Right lobe of liver (tissue), 6 donors: ENCODE results near the gene MYH14. TPM values are rescaled to one million over a fixed set of nuclear protein-coding genes. Genes with fewer than 3 reads are reported as not detected.
"Not testable (repeated sequence)": the region's sequence is repeated elsewhere in the genome, so short reads cannot be mapped to it uniquely, and the experiment has no call there.

Experiments used
- ATAC-seq, 4 donors: fragments of 200-7000 bp; cut with Tn5 transposase; one replicate each; pipeline ENCODE4 v1.9.1; 2020; ENCODE audit warnings: mild to moderate bottlenecking in 4 of 4, moderate library complexity in 4 of 4
- DNase-seq, 3 donors: peaks; one replicate each; pipeline ENCODE4 v3.0.0-alpha.2; 2020
- H3K27ac ChIP-seq, 3 donors: fragments of 200-600 bp; one replicate each; pipeline ENCODE4 v1.8.0; 2022
- H3K27me3 ChIP-seq, 2 donors: fragments of 200-600 bp; one replicate each; pipeline ENCODE4 v1.8.0; 2022
- H3K36me3 ChIP-seq, 4 donors: fragments of 200-600 bp; sonication (generic) in 1 of 4; one replicate each; pipeline versions ENCODE4 v1.5.1 to v1.8.0; 2017 to 2022; ENCODE audit warnings: control low read depth in 1 of 4
- H3K4me1 ChIP-seq, 4 donors: fragments of 200-600 bp; sonication (generic) in 1 of 4; one replicate each; pipeline versions ENCODE4 v1.5.1 to v1.8.0; 2017 to 2022; ENCODE audit warnings: control low read depth in 1 of 4
- H3K4me3 ChIP-seq, 3 donors: fragments of 200-600 bp; one replicate each; pipeline ENCODE4 v1.8.0; 2022
- H3K9me3 ChIP-seq, 4 donors: fragments of 200-600 bp; sonication (generic) in 1 of 4; one replicate each; pipeline versions ENCODE4 v1.5.1 to v1.8.0; 2017 to 2022; ENCODE audit warnings: control low read depth in 1 of 4
- POLR2A ChIP-seq: fragments of 450-650 bp; IDR thresholded peaks from one replicate; pipeline ENCODE4 v1.6.1; 2017; ENCODE audit warnings: antibody characterized with exemption, mild to moderate bottlenecking
- WGBS: methylation state at CpG from one replicate; pipeline ENCODE4 v1.1.6; 2018; ENCODE audit warnings: low coverage, low lambda C conversion rate; ENCODE audit not compliant: insufficient coverage; ENCODE audit errors: missing lambda C conversion rate; 5-methylcytosine and 5-hydroxymethylcytosine counted together
- intact Hi-C, 2 donors: fragments of 100-400 bp; cut with DNase I; formaldehyde crosslinking; loops; one replicate each; pipeline versions ENCODE4 v1.11.2 to v1.14.1; 2022
- total RNA-seq, 6 experiments: library from RNA; depleted of rRNA in 2 of 6; stranded (reverse); fragments of >200 nt in 2 of 6; fragmentation: NEBNext Ultra II Directional in 3 of 6; extraction: Animal tissue kit (Norgen Biotek cat#: 25700) in 3 of 6; gene quantifications; one replicate each; pipeline versions ENCODE4 v1.1.0 to v1.2.4, GENCODE V29; 2016 to 2023
- TF ChIP-seq, protein P1 (sequence below), 4 donors: fragments of 200-600 bp in 3 of 4; fragments of 450-650 bp in 1 of 4; IDR thresholded peaks; one replicate each; pipeline versions ENCODE4 v1.5.1 to v1.8.0; 2016 to 2022; ENCODE audit warnings: antibody characterized with exemption in 4 of 4, mild to moderate bottlenecking in 2 of 4
- donor health status: DM: no; HTN: yes; CAD: no.
- donor health status: DM: no; HTN: no; CAD: no.
- donor health status: DM: no; HTN: no; CAD: no.
- donor health status: DM: no; HTN: yes; CAD: no.
- donor health status: DM: no; HTN: yes; CAD: no.

Gene MYH14
- total RNA-seq, 6 experiments from 2014 or later = 49.1 to 89.0 (median 65.8) TPM

DNA sequence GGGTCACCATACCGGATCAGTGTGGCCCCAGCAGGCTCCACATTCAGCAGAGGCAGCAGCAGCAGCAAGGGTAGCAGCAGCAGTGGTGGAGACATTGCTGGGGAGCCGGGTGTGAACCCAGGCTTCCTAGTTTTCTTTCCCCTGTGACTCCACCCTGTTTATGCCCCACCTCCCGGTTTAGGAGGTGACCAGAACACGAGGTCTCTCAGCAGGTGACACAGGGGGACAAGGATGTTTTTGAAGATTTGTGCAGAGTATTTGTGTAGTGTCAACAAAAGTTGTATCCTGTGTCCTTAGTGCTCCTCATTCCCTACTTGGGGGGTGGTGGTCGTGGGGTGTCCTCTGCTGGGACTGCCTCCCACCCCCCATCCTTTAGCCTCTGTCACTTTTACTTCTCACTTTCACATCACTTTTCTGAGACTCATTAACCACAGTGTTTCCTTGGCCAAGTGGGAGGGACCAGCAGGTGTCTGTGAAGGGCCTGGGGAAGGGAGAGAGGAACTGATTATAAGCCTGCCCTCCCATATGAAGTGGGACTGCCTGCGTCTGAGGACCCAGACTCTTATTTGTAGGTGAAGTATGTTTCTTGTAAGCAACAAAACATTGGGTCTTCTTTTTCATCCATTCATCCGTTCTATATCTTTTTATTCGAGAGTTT lies 141.4 kb downstream of the MYH14 start:
- no peak overlapping the region for H3K4me3 ChIP-seq
- ATAC-seq (peak; percentile 22 to 65 (median 46)), DNase-seq (peak in 2 of 3 donors; percentile 23 to 29)
- TF ChIP-seq POLR2A = no peak
- TF ChIP-seq, protein P1, sequence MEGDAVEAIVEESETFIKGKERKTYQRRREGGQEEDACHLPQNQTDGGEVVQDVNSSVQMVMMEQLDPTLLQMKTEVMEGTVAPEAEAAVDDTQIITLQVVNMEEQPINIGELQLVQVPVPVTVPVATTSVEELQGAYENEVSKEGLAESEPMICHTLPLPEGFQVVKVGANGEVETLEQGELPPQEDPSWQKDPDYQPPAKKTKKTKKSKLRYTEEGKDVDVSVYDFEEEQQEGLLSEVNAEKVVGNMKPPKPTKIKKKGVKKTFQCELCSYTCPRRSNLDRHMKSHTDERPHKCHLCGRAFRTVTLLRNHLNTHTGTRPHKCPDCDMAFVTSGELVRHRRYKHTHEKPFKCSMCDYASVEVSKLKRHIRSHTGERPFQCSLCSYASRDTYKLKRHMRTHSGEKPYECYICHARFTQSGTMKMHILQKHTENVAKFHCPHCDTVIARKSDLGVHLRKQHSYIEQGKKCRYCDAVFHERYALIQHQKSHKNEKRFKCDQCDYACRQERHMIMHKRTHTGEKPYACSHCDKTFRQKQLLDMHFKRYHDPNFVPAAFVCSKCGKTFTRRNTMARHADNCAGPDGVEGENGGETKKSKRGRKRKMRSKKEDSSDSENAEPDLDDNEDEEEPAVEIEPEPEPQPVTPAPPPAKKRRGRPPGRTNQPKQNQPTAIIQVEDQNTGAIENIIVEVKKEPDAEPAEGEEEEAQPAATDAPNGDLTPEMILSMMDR (IDR thresholded peaks at IDR 0.05) = no peak
- intact Hi-C loops = no loop called here
- H3K9me3 ChIP-seq = no peaks in the 10 kb centered on the region
- no peak overlapping the region for H3K27ac ChIP-seq
- peaks cover 0 to 11% (median 0%) of the 10 kb centered on the region in 4 donors for H3K4me1 ChIP-seq
- WGBS = 72% methylated on average over 5 of the region's 8 CpGs
- no peaks in the 10 kb centered on the region for H3K36me3 ChIP-seq
- H3K27me3 ChIP-seq = no peaks in the 10 kb centered on the region

DNA sequence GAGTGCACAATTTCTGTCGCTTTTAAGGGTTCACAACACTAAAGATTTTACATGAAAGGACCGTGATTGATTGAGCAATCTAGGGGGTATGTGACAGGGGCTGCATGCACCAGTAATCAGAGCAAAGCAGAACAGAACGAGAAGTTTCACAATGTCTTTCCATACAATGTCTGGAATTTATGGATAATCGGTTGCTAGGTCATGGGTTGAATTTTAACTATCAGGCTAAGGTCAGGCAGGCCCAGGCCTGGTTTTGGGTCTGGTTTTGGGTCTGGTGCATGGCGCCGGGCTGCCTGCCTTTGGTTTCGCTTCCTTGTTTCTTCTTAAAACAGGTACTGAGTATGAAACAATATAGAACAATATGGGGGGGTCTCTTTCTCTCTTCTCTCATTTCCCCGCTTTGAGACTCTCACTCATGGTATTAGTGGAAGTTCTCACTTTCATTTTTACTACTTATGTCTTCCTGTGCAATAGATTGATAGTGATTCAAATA lies 143.7 kb downstream of the MYH14 start:
- H3K36me3 ChIP-seq, H3K4me3 ChIP-seq, H3K9me3 ChIP-seq, DNase-seq, ATAC-seq, H3K27me3 ChIP-seq, intact Hi-C loops, H3K27ac ChIP-seq: not testable (repeated sequence)
- H3K4me1 ChIP-seq = peaks cover 0 to 16% (median 0%) of the 10 kb centered on the region in 4 donors
- 41% methylated on average over 5 of the region's 8 CpGs for WGBS

DNA sequence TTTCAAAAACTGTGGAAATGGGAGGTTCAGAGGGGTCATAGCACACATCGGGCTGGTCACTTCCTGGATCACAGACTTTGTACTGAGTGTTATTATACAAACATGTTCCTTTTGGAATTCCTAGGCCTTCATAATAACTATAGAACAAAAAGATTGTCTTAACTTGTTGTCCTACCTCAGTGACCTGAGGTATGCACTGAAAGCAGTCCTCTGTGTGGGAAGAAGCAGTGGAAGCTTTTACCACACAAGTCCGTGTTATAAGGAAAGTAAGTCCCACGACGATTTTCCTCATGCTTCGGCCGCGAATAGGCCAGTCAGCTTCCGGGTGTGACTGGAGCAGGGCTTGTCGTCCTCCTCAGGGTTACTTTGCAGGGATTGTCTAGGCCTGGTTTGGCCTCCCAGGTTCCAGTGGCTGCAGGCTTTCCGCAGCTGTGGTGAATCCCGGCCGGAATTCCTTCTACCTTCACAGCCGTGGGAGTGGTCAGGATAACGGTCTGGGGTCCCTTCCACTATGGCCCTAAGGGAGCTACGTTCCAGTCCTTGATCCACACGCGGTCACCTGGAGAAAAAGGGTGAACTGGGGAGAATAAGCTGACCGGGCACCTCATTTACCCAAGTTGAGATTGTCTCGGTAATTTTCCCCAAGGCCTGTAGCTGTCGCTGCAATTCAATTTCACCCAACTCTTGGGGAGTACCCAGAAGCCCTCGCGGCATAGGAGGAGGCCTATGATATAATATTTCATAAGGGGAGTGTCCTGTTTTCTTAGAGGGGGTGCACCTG lies 146.0 kb downstream of the MYH14 start:
- Histone ChIP-seq H3K27ac (peak overlapping the region in 1 of 3 donors; percentile 24), H3K4me3 (no peak overlapping the region), H3K4me1 (peaks cover 0 to 17% (median 0%) of the 10 kb centered on the region in 4 donors), H3K9me3 (no peaks in the 10 kb centered on the region), H3K36me3 (no peaks in the 10 kb centered on the region), H3K27me3 (no peaks in the 10 kb centered on the region)
- no peak for ATAC-seq
- TF ChIP-seq, protein P1 (IDR thresholded peaks at IDR 0.05) = no peak
- TF ChIP-seq POLR2A = no peak
- 37% methylated on average over 8 of the region's 22 CpGs for WGBS
- DNase-seq = no peak
- intact Hi-C loops = no loop called here

DNA sequence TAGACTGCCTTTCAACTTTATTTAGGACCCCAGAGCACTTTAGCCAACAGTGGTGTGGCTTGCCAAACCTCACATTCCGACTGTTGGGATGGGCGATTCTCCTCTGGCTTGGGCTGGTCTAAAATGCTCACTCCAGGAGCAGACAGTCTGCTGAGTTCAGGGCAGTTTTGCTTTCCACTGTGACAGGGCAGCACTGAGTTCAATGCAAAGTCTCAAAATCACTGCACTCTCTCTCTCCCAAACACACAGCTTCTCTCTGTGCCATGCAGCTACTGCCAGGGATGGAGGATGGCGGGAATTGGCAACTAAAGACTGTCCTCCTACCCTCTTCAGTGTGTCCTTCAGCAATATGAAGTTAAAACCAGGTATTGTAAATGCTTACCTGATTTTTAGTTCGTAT lies 148.8 kb downstream of the MYH14 start:
- no peak for DNase-seq
- H3K27ac ChIP-seq = peak overlapping the region in 1 of 3 donors; percentile 53

DNA sequence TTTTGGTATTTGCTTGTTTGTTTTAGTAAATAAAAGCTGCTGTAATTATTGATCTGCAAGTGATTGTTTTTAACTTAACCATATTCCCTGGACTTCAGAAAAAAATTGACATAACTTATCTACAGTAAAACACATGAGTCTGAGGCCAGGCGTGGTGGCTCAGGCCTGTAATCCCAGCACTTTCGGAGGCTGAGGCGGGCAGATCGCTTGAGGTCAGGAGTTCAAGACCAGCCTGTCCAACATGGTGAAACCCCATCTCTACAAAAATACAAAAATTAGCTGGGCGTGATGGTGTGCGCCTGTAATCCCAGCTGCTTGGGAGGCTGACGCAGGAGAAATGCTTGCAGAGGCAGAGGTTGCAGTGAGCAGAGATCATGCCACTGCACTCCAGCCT lies 150.1 kb downstream of the MYH14 start:
- DNase-seq, H3K36me3 ChIP-seq, H3K27me3 ChIP-seq, H3K4me3 ChIP-seq, H3K9me3 ChIP-seq, intact Hi-C loops, ATAC-seq, H3K27ac ChIP-seq: not testable (repeated sequence)
- WGBS = 90% methylated on average over 4 of the region's 7 CpGs
- H3K4me1 ChIP-seq = peaks cover 0 to 17% (median 0%) of the 10 kb centered on the region in 4 donors

More for the DNA sequence above, 148.8 kb downstream of the MYH14 start:
- ATAC-seq = peak in 2 of 4 donors; percentile 74 to 89
- no peak for TF ChIP-seq POLR2A
- TF ChIP-seq, protein P1 (IDR thresholded peaks at IDR 0.05) = no peak
- intact Hi-C loops = no loop called here
- Histone ChIP-seq H3K27me3 (no peaks in the 10 kb centered on the region), H3K4me3 (no peak overlapping the region), H3K9me3 (no peaks in the 10 kb centered on the region), H3K4me1 (peaks cover 0 to 17% (median 0%) of the 10 kb centered on the region in 4 donors), H3K36me3 (no peaks in the 10 kb centered on the region)
- WGBS = 73% methylated on average over 2 of the region's 4 CpGs
